ENCODE measurements around the gene DNAH3. TPM values are rescaled to one million over a fixed set of nuclear protein-coding genes. Genes with fewer than 3 reads are reported as not detected.
"Not testable (repeated sequence)": the region's sequence is repeated elsewhere in the genome, so short reads cannot be mapped to it uniquely, and the experiment has no call there.

The DNAH3 gene
- polyA plus RNA-seq, 2 of the 4 experiments (the other 2 are of a cell fraction): 0.37 to 0.81 TPM

DNA sequence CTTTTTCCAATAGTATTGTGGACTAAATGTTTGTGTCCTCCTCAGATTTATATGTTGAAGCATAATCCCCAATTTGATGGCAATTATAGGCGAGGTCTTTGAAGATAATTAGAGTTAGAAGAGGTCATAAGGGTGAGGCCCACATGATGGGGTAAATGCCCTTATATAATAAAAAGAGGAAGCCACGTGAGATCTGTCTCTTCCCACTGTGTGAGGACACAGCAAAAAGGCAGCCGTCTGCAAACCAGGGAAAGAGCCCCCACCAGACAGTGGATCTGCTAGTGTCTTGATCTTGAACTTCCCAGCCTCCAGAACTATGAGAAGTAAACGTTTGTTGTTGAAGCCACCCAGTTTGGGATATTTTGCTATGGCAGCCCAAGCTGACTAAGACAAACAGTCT, 174.1 kb downstream of the DNAH3 start:
- Histone ChIP-seq H3K4me1 (no peaks in the 10 kb centered on the region), H3K27ac (no peak overlapping the region), H3K4me2 (no peak overlapping the region), H3K9me3 (no peaks in the 10 kb centered on the region), H3K4me3 (no peak overlapping the region)
- WGBS (ENCODE audit: missing lambda C conversion rate): 52% methylated on average over 4 of the region's 4 CpGs
- ChIA-PET CTCF (no interaction called here), POLR2A (no interaction called here)
- ATAC-seq (no peak), FAIRE-seq (no peak), DNase-seq (ENCODE audit: low read depth in 1 of 2, low spot score in 1 of 2) (no peak)
- TF ChIP-seq ZSCAN20 (CRISPR knock-in tag; IDR thresholded peaks at IDR 0.05): no peak
- no peak for TF ChIP-seq EHMT2 (IDR thresholded peaks at IDR 0.05; ENCODE audit: low read depth)
- no peak for TF ChIP-seq ESRRA (IDR thresholded peaks at IDR 0.05; ENCODE audit: borderline replicate concordance, low read length)
- TF ChIP-seq FOSL2 (IDR thresholded peaks at IDR 0.05): no peak
- no peak for TF ChIP-seq FOSL2 (CRISPR knock-in tag; IDR thresholded peaks at IDR 0.05)
- TF ChIP-seq KDM1A (IDR thresholded peaks at IDR 0.05; ENCODE audit: low read depth): no peak
- no peak for TF ChIP-seq MYC (IDR thresholded peaks at IDR 0.05; ENCODE audit: borderline replicate concordance, low read length)
- no peak for TF ChIP-seq BCL3 (IDR thresholded peaks at IDR 0.05)
- TF ChIP-seq HEYL (CRISPR knock-in tag; IDR thresholded peaks at IDR 0.05): no peak
- TF ChIP-seq, protein P1, sequence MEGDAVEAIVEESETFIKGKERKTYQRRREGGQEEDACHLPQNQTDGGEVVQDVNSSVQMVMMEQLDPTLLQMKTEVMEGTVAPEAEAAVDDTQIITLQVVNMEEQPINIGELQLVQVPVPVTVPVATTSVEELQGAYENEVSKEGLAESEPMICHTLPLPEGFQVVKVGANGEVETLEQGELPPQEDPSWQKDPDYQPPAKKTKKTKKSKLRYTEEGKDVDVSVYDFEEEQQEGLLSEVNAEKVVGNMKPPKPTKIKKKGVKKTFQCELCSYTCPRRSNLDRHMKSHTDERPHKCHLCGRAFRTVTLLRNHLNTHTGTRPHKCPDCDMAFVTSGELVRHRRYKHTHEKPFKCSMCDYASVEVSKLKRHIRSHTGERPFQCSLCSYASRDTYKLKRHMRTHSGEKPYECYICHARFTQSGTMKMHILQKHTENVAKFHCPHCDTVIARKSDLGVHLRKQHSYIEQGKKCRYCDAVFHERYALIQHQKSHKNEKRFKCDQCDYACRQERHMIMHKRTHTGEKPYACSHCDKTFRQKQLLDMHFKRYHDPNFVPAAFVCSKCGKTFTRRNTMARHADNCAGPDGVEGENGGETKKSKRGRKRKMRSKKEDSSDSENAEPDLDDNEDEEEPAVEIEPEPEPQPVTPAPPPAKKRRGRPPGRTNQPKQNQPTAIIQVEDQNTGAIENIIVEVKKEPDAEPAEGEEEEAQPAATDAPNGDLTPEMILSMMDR (IDR thresholded peaks at IDR 0.05): no peak
- TF ChIP-seq FOXS1 (CRISPR knock-in tag; IDR thresholded peaks at IDR 0.05): no peak
- TF ChIP-seq USF2 (IDR thresholded peaks at IDR 0.05): no peak
- TF ChIP-seq CHD4 (IDR thresholded peaks at IDR 0.05; ENCODE audit: borderline replicate concordance): no peak
- TF ChIP-seq, protein P2, sequence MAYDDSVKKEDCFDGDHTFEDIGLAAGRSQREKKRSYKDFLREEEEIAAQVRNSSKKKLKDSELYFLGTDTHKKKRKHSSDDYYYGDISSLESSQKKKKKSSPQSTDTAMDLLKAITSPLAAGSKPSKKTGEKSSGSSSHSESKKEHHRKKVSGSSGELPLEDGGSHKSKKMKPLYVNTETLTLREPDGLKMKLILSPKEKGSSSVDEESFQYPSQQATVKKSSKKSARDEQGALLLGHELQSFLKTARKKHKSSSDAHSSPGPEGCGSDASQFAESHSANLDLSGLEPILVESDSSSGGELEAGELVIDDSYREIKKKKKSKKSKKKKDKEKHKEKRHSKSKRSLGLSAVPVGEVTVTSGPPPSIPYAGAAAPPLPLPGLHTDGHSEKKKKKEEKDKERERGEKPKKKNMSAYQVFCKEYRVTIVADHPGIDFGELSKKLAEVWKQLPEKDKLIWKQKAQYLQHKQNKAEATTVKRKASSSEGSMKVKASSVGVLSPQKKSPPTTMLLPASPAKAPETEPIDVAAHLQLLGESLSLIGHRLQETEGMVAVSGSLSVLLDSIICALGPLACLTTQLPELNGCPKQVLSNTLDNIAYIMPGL (CRISPR knock-in tag; IDR thresholded peaks at IDR 0.05; ENCODE audit: borderline replicate concordance): no peak

DNA sequence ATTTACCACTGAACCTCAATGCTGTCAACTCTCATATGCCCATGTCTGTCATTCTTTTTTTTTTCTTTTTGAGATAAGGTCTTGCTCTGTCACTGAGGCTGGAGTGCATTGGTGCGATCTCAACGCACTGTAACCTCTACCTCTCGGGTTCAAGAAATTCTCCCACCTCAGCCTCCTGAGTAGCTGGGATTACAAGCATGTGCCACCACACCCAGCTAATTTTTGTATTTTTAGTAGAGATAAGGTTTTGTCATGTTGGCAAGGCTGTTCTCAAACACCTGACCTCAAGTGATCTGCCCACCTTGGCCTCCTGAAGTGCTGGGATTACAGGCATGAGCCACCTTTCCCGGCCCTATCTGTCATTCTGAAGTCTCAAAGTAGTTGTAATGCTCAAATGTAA, 177.4 kb downstream of the DNAH3 start:
- CTCF ChIA-PET; H3K9me3 ChIP-seq; H3K4me3 ChIP-seq; H3K4me2 ChIP-seq; H3K27ac ChIP-seq; DNase-seq (ENCODE audit: low read depth in 1 of 2, low spot score in 1 of 2); FAIRE-seq; ATAC-seq; H3K4me1 ChIP-seq: not testable (repeated sequence)
- POLR2A ChIA-PET: interaction anchor here (1.2 kb wide), 1 partner anchor 29 kb away, joined by 3 read pairs; no protein-coding TSS in a partner anchor
- 69% methylated on average over 4 of the region's 4 CpGs for WGBS (ENCODE audit: missing lambda C conversion rate)

- DNase-seq (ENCODE audit: low read depth in 1 of 2, low spot score in 1 of 2) (no peak), FAIRE-seq (no peak), ATAC-seq (no peak)
- Histone ChIP-seq H3K27ac (no peak overlapping the region), H3K4me2 (no peak overlapping the region), H3K9me3 (no peaks in the 10 kb centered on the region), H3K4me1 (no peaks in the 10 kb centered on the region), H3K4me3 (no peak overlapping the region)
- ChIA-PET CTCF (interaction anchor here (0.7 kb wide), 1 partner anchor 16 kb away, joined by 3 read pairs; no protein-coding TSS in a partner anchor), POLR2A (no interaction called here)
- TF ChIP-seq RFX5 (IDR thresholded peaks at IDR 0.05): no peak
- no peak for TF ChIP-seq MAFK (IDR thresholded peaks at IDR 0.05; ENCODE audit: partially characterized antibody)
- no peak for TF ChIP-seq NFE2L2 (conservative IDR thresholded peaks at IDR 0.05; ENCODE audit: low read length)
- TF ChIP-seq ZC3H11A (IDR thresholded peaks at IDR 0.05): no peak
- no peak for TF ChIP-seq HOXA7 (CRISPR knock-in tag; IDR thresholded peaks at IDR 0.05)
- no peak for TF ChIP-seq HEYL (CRISPR knock-in tag; IDR thresholded peaks at IDR 0.05)
- no peak for TF ChIP-seq JUNB (IDR thresholded peaks at IDR 0.05)
- no peak for TF ChIP-seq POLR2AphosphoS2 (conservative IDR thresholded peaks at IDR 0.05; ENCODE audit: low read length)
- TF ChIP-seq USF2 (IDR thresholded peaks at IDR 0.05): no peak
- TF ChIP-seq, protein P3, sequence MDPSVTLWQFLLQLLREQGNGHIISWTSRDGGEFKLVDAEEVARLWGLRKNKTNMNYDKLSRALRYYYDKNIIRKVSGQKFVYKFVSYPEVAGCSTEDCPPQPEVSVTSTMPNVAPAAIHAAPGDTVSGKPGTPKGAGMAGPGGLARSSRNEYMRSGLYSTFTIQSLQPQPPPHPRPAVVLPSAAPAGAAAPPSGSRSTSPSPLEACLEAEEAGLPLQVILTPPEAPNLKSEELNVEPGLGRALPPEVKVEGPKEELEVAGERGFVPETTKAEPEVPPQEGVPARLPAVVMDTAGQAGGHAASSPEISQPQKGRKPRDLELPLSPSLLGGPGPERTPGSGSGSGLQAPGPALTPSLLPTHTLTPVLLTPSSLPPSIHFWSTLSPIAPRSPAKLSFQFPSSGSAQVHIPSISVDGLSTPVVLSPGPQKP (IDR thresholded peaks at IDR 0.05; ENCODE audit: low read depth, low read length): no peak
- no peak for TF ChIP-seq NR3C1 (IDR thresholded peaks at IDR 0.05)
- TF ChIP-seq RNF2 (IDR thresholded peaks at IDR 0.05; ENCODE audit: borderline replicate concordance, low read depth): no peak
- no peak for TF ChIP-seq RCOR1 (IDR thresholded peaks at IDR 0.05; ENCODE audit: low read depth, low read length)
- no peak for TF ChIP-seq TP53 (CRISPR knock-in tag; IDR thresholded peaks at IDR 0.05)
- no peak for TF ChIP-seq EHMT2 (IDR thresholded peaks at IDR 0.05; ENCODE audit: low read depth)
- no peak for TF ChIP-seq BHLHE40 (IDR thresholded peaks at IDR 0.05; ENCODE audit: low read depth, low read length)
- no peak for TF ChIP-seq FOSL2 (IDR thresholded peaks at IDR 0.05)
- TF ChIP-seq FOSL2 (CRISPR knock-in tag; IDR thresholded peaks at IDR 0.05): no peak
- WGBS (ENCODE audit: missing lambda C conversion rate): 71% methylated on average over 8 of the region's 8 CpGs
Measured at GRCh38 chr16:20971401-20971800, 179.2 kb downstream of the DNAH3 start.
